Esophagus (tissue), 2 donors: ENCODE results near the gene ANKRD7. TPM values are rescaled to one million over a fixed set of nuclear protein-coding genes. Genes with fewer than 3 reads are reported as not detected.

ENCODE experiments used
- H3K27ac ChIP-seq, 2 donors: one replicate each; pipeline ENCODE4 v1.5.1; 2013; ENCODE audit warnings: low read depth in 2 of 2, mild to moderate bottlenecking in 2 of 2, inconsistent platforms in 1 of 2, low read length in 1 of 2, moderate library complexity in 1 of 2
- H3K27me3 ChIP-seq, 2 donors: one replicate each; pipeline ENCODE4 v1.6.1; 2013; ENCODE audit warnings: low read length in 2 of 2, control low read depth in 1 of 2, mild to moderate bottlenecking in 1 of 2; ENCODE audit not compliant: insufficient read depth in 2 of 2, control insufficient read depth in 1 of 2
- H3K36me3 ChIP-seq, 2 donors: one replicate each; pipeline ENCODE4 v1.6.1; 2013; ENCODE audit warnings: low read length in 1 of 2; ENCODE audit not compliant: control insufficient read depth in 2 of 2, insufficient read depth in 2 of 2
- H3K4me1 ChIP-seq, 2 donors: one replicate each; pipeline ENCODE4 v1.6.1; 2013; ENCODE audit warnings: low read length in 1 of 2; ENCODE audit not compliant: control insufficient read depth in 2 of 2, insufficient read depth in 2 of 2
- H3K4me3 ChIP-seq, 2 donors: one replicate each; pipeline ENCODE4 v1.5.1; 2013; ENCODE audit warnings: low read length in 2 of 2, mild to moderate bottlenecking in 2 of 2, low read depth in 1 of 2, moderate library complexity in 1 of 2
- H3K9me3 ChIP-seq, 2 donors: one replicate each; pipeline ENCODE4 v1.6.1; 2013; ENCODE audit warnings: mild to moderate bottlenecking in 2 of 2, low read depth in 1 of 2, low read length in 1 of 2, moderate library complexity in 1 of 2; ENCODE audit not compliant: control insufficient read depth in 2 of 2, insufficient read depth in 1 of 2
- WGBS, 2 donors: extraction: QIAGEN DNeasy Blood & Tissue Kit; methylation state at CpG; one replicate each; pipeline ENCODE4 v1.1.7; 2013; 5-methylcytosine and 5-hydroxymethylcytosine counted together
- polyA plus RNA-seq, 2 donors: library from polyadenylated mRNA; stranded (reverse); fragments of 200-250 nt; gene quantifications; one replicate each; pipeline ENCODE4 v1.2.3, GENCODE V29; 2013
- donor health status: healthy with polysubstance abuse.
- donor health status: Bipolar disorder and iron deficiency.

Gene ANKRD7
- under 1 TPM; 0.07 to 0.37 TPM for polyA plus RNA-seq

- H3K36me3 ChIP-seq: no peaks in the 10 kb centered on the region
- no peak within 1 kb of the TSS for H3K4me3 ChIP-seq
- no peak within 1 kb of the TSS for H3K27ac ChIP-seq
- H3K27me3 ChIP-seq: no peaks in the 10 kb centered on the region
- WGBS, 2 donors: 94 to 95% methylated on average over 18 of the region's 18 CpGs
- H3K9me3 ChIP-seq: no peaks in the 10 kb centered on the region
- no peaks in the 10 kb centered on the region for H3K4me1 ChIP-seq
Measured at GRCh38 chr7:118224521-118224920, at the start of gene ANKRD7. Gene ANKRD7, plus strand, starts transcription at chr7:118224704. Its CDS starts 127 bp downstream, at chr7:118224831.

- H3K27ac ChIP-seq: no peak overlapping the region
- H3K36me3 ChIP-seq: no peaks in the 10 kb centered on the region
- H3K4me3 ChIP-seq: no peak overlapping the region
- no peaks in the 10 kb centered on the region for H3K9me3 ChIP-seq
- no peaks in the 10 kb centered on the region for H3K27me3 ChIP-seq
- H3K4me1 ChIP-seq: no peaks in the 10 kb centered on the region
- 60 to 63% methylated on average over 2 of the region's 2 CpGs for WGBS, 2 donors
Measured at GRCh38 chr7:118175740-118176139, 48.8 kb upstream of the ANKRD7 start.

- Histone ChIP-seq H3K27ac (no peak overlapping the region), H3K27me3 (no peaks in the 10 kb centered on the region), H3K4me1 (no peaks in the 10 kb centered on the region), H3K36me3 (no peaks in the 10 kb centered on the region), H3K4me3 (no peak overlapping the region), H3K9me3 (no peaks in the 10 kb centered on the region)
- 97% methylated on average over 2 of the region's 2 CpGs for WGBS, 2 donors
Measured at GRCh38 chr7:118179191-118179590, 45.3 kb upstream of the ANKRD7 start.

- Histone ChIP-seq H3K36me3 (no peaks in the 10 kb centered on the region), H3K27me3 (no peaks in the 10 kb centered on the region), H3K4me3 (peak overlapping the region; percentile 63 to 98), H3K9me3 (no peaks in the 10 kb centered on the region), H3K4me1 (peaks cover 0 to 2% of the 10 kb centered on the region in 2 donors), H3K27ac (peak overlapping the region; percentile 91 to 100)
- 57 to 64% methylated on average over 13 of the region's 13 CpGs for WGBS, 2 donors
Measured at GRCh38 chr7:118182593-118183427, 41.7 kb upstream of the ANKRD7 start.

- H3K4me3 ChIP-seq: peak overlapping the region; percentile 63 to 98
- WGBS, 2 donors: 1% methylated on average over 15 of the region's 15 CpGs
- peaks cover 0 to 2% of the 10 kb centered on the region in 2 donors for H3K4me1 ChIP-seq
- H3K9me3 ChIP-seq: no peaks in the 10 kb centered on the region
- H3K36me3 ChIP-seq: no peaks in the 10 kb centered on the region
- H3K27me3 ChIP-seq: no peaks in the 10 kb centered on the region
- peak overlapping the region; percentile 91 to 100 for H3K27ac ChIP-seq
Measured at GRCh38 chr7:118183428-118183785, 41.1 kb upstream of the ANKRD7 start.

- Histone ChIP-seq H3K4me1 (peaks cover 0 to 2% of the 10 kb centered on the region in 2 donors), H3K36me3 (peaks cover 0 to 2% of the 10 kb centered on the region in 2 donors), H3K27ac (peak within 1 kb of the TSS; percentile 95 to 100), H3K4me3 (peak within 1 kb of the TSS; percentile 94 to 98), H3K9me3 (no peaks in the 10 kb centered on the region), H3K27me3 (no peaks in the 10 kb centered on the region)
- WGBS, 2 donors: 0% methylated on average over 62 of the region's 62 CpGs
Measured at GRCh38 chr7:118183786-118184564, 40.5 kb upstream of the ANKRD7 start, which contains the start of gene LSM8. Gene LSM8, plus strand, starts transcription at chr7:118184164. Its CDS starts 60 bp downstream, at chr7:118184224.

GRCh38 chr7:118184565-118184940 lies 40.0 kb upstream of the ANKRD7 start:
- H3K4me3 ChIP-seq: peak overlapping the region; percentile 94 to 98
- peaks cover 0 to 2% of the 10 kb centered on the region in 2 donors for H3K4me1 ChIP-seq
- no peaks in the 10 kb centered on the region for H3K27me3 ChIP-seq
- H3K9me3 ChIP-seq: no peaks in the 10 kb centered on the region
- 5 to 6% methylated on average over 10 of the region's 10 CpGs for WGBS, 2 donors
- H3K36me3 ChIP-seq: peaks cover 0 to 4% of the 10 kb centered on the region in 2 donors
- peak overlapping the region in 1 of 2 donors; percentile 95 for H3K27ac ChIP-seq

- Histone ChIP-seq H3K27ac (no peak overlapping the region), H3K36me3 (peaks cover 0 to 4% of the 10 kb centered on the region in 2 donors), H3K27me3 (no peaks in the 10 kb centered on the region), H3K9me3 (no peaks in the 10 kb centered on the region), H3K4me1 (peaks cover 0 to 2% of the 10 kb centered on the region in 2 donors), H3K4me3 (no peak overlapping the region)
- WGBS, 2 donors: 75 to 76% methylated on average over 6 of the region's 6 CpGs
Measured at GRCh38 chr7:118185163-118185860, 39.2 kb upstream of the ANKRD7 start.

GRCh38 chr7:118186501-118186900 lies 38.0 kb upstream of the ANKRD7 start:
- no peaks in the 10 kb centered on the region for H3K9me3 ChIP-seq
- peaks cover 0 to 2% of the 10 kb centered on the region in 2 donors for H3K4me1 ChIP-seq
- peaks cover 0 to 4% of the 10 kb centered on the region in 2 donors for H3K36me3 ChIP-seq
- H3K27ac ChIP-seq: no peak overlapping the region
- H3K27me3 ChIP-seq: no peaks in the 10 kb centered on the region
- H3K4me3 ChIP-seq: no peak overlapping the region
